Mononuclear cell (primary cell): ENCODE data around the gene GMPR. TPM values are rescaled to one million over a fixed set of nuclear protein-coding genes. Genes with fewer than 3 reads are reported as not detected.

ENCODE experiments used
- H3K27me3 ChIP-seq: 2 replicates; pipeline ENCODE4 v1.6.0; 2011; ENCODE audit warnings: low read length, control low read depth; ENCODE audit not compliant: insufficient read depth
- H3K4me1 ChIP-seq: 2 replicates; pipeline ENCODE4 v1.5.1; 2011; ENCODE audit warnings: mild to moderate bottlenecking, low read length, control low read depth; ENCODE audit not compliant: insufficient read depth
- H3K4me3 ChIP-seq: 2 replicates; pipeline ENCODE4 v1.5.1; 2011; ENCODE audit warnings: mild to moderate bottlenecking, low read length, moderate library complexity
- H3K9me3 ChIP-seq: 2 replicates; pipeline ENCODE4 v1.5.1; 2011; ENCODE audit warnings: low read depth, mild to moderate bottlenecking, control low read depth, low read length
- total RNA-seq: library from RNA; depleted of rRNA; stranded (reverse); fragments of >200 nt; gene quantifications from one replicate; pipeline ENCODE4 v1.2.3, GENCODE V29; 2012

Gene GMPR
- total RNA-seq, 1 donor: 6.2 TPM

DNA sequence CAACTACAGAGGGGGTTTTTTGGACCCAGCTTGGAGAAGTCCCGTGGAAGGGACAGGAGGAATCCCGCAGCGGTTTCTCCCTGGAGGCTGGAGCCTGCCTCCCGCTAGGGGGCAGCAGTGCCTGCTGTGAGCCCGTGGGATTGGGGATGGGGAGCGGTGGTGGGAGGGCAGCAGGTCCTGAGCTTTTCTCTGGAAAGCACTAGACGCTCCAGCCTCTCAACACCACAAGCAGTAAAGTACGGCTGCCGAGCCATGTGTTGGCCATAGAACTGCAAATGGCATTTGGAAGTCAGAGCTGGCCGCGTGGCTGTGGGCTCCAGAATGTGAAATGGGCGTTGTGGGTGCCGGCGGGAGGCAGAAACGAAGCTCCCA lies 47.8 kb downstream of the GMPR start:
- no peak overlapping the region for H3K4me3 ChIP-seq
- no peaks in the 10 kb centered on the region for H3K4me1 ChIP-seq
- no peaks in the 10 kb centered on the region for H3K27me3 ChIP-seq
- no peaks in the 10 kb centered on the region for H3K9me3 ChIP-seq

- H3K9me3 ChIP-seq: no peaks in the 10 kb centered on the region
- H3K4me3 ChIP-seq: no peak overlapping the region
- H3K27me3 ChIP-seq: no peaks in the 10 kb centered on the region
These were observed 49.8 kb downstream of the GMPR start for GRCh38 chr6:16288163-16288562.

GRCh38 chr6:16291739-16292138 lies 53.4 kb downstream of the GMPR start:
- no peaks in the 10 kb centered on the region for H3K9me3 ChIP-seq
- no peaks in the 10 kb centered on the region for H3K4me1 ChIP-seq
- no peak overlapping the region for H3K4me3 ChIP-seq

More at GRCh38 chr6:16288163-16288562, 49.8 kb downstream of the GMPR start:
- no peaks in the 10 kb centered on the region for H3K4me1 ChIP-seq

DNA sequence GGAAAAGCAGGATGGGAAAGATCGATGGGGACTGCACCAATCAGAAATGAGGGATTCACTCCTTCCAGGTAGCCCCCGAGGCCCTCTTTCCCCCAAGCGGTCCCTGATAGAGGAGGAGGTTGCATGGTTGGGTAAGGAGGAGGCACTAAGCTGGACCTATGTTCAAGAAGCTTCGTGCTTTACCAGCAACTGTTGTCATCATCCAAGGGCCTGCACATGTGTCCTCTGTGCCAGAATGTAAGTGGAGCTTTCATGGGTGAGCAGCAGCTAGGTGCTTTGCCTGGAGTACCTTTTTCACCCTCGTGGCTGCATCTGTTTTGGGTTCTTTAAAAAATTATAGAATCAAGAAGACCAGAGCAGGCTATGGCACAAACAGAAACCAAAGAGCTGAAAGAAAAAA lies 54.0 kb downstream of the GMPR start:
- no peak overlapping the region for H3K4me3 ChIP-seq
- H3K4me1 ChIP-seq: no peaks in the 10 kb centered on the region
- H3K27me3 ChIP-seq: no peaks in the 10 kb centered on the region
- H3K9me3 ChIP-seq: no peaks in the 10 kb centered on the region

More at GRCh38 chr6:16291739-16292138, 53.4 kb downstream of the GMPR start:
- H3K27me3 ChIP-seq: no peaks in the 10 kb centered on the region

GRCh38 chr6:16292942-16293341 lies 54.6 kb downstream of the GMPR start:
- no peak overlapping the region for H3K4me3 ChIP-seq
- H3K4me1 ChIP-seq: no peaks in the 10 kb centered on the region
- H3K9me3 ChIP-seq: no peaks in the 10 kb centered on the region
- H3K27me3 ChIP-seq: no peaks in the 10 kb centered on the region

DNA sequence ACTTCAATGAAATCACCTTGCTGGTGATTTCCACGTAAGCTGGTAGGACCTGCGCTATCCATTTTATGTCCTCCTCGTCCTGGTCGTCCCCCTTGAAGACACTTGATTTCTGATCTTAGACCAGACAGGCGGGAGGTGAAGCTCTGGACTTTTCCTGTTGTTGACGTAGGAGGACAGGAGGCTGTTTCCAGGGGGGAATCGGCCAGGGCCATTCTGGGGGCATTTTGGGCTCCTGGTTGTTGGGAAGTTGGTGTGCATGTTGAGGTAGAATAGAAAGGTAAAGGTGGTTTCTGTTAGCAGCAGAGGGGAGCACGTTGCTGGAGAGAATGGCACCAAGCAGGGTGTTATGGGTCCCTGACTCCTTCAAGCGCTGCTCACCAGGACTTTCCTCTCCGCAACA lies 56.0 kb downstream of the GMPR start:
- no peaks in the 10 kb centered on the region for H3K9me3 ChIP-seq

GRCh38 chr6:16295060-16295459 lies 56.7 kb downstream of the GMPR start:
- Histone ChIP-seq H3K4me3 (no peak overlapping the region), H3K4me1 (no peaks in the 10 kb centered on the region), H3K9me3 (no peaks in the 10 kb centered on the region), H3K27me3 (no peaks in the 10 kb centered on the region)

More for the DNA sequence above, 56.0 kb downstream of the GMPR start:
- no peak overlapping the region for H3K4me3 ChIP-seq
- H3K4me1 ChIP-seq: no peaks in the 10 kb centered on the region
- H3K27me3 ChIP-seq: no peaks in the 10 kb centered on the region

DNA sequence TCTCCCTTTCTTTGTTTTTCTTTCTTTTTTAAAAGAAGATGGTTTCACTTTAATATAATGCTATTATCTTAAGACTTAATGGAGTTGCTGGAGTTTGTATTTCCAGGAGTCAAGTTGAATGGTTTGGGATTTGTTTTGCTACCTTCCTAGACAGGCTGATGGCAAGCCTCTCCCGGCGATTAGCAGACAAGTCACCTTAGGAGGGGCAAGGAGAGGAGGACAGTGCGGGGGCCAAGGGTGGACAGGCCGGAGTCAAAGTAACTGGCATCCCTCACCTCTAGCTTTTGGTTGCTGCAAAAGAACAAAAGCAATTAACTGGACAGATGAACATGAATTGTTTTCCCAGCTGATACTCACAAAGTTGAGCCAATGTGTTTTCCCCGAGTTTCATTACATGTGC lies 57.1 kb downstream of the GMPR start:
- no peaks in the 10 kb centered on the region for H3K4me1 ChIP-seq
- no peak overlapping the region for H3K4me3 ChIP-seq
- no peaks in the 10 kb centered on the region for H3K27me3 ChIP-seq
- H3K9me3 ChIP-seq: no peaks in the 10 kb centered on the region

- Histone ChIP-seq H3K9me3 (no peaks in the 10 kb centered on the region), H3K4me3 (no peak overlapping the region), H3K27me3 (no peaks in the 10 kb centered on the region), H3K4me1 (no peaks in the 10 kb centered on the region)
These were observed 57.8 kb downstream of the GMPR start for GRCh38 chr6:16296061-16296670.

GRCh38 chr6:16299861-16300260 lies 61.5 kb downstream of the GMPR start:
- Histone ChIP-seq H3K4me3 (no peak overlapping the region), H3K27me3 (no peaks in the 10 kb centered on the region), H3K4me1 (no peaks in the 10 kb centered on the region), H3K9me3 (no peaks in the 10 kb centered on the region)

DNA sequence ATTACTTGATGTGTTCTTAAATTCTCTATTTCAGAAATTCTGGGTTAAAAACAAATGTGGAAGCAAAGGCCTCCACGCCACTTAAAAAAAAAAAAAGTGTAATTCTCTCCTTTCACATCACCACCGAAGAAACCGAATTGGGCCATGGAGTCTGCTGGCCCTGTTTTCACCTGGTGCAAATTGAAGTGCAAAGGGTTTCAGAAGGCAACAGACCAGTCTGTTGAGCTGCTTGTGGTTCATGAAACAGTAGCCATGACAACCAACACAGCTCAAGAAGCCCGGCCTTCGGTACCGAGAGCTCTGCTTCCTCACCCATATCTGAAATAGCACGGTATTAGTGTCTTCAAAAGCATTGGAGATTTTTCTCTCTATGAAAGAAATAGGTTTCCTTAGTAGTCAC lies 63.1 kb downstream of the GMPR start:
- no peak overlapping the region for H3K4me3 ChIP-seq
- H3K9me3 ChIP-seq: no peaks in the 10 kb centered on the region
- H3K4me1 ChIP-seq: no peaks in the 10 kb centered on the region
- no peaks in the 10 kb centered on the region for H3K27me3 ChIP-seq

DNA sequence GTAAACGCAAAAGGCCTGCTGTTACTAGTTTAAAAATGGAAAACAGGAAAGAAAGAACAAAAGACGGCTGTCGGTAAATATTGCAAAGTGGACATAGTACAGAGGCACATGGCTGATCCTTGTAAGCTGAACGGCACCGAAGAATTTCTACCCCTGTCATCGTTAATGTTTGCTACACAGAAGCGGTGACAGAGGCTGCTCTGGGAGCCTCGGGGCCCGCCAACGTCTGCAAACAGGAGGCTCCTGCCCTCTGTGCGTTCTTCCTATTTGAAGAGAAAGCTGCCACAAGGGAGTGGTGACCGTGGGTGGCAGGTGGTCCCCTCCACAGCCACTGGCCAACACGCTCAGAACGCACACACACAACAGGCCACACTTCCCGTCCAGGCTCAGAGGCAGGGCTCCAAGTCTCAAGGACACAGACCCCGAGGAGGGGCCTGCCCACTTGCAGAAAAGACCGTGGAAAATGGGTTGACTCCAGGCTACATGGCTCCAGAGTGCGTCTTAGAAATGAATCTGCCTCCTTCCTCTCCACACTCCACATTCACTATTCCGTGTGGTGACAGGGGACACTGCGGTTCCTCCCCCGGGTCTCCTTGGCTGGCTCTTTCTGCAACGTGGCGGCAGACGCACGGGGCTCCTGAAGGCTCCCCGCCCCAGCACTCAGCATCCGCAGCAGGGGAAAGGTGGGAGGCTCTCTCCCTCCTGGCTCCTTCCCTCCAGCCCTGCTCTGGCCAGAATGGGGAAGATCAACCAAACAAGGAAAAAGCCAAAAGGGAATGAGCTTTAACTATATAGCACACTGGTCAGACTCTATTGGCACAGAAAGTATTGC lies 64.5 kb downstream of the GMPR start:
- Histone ChIP-seq H3K9me3 (no peaks in the 10 kb centered on the region), H3K4me1 (no peaks in the 10 kb centered on the region), H3K4me3 (no peak overlapping the region), H3K27me3 (no peaks in the 10 kb centered on the region)

DNA sequence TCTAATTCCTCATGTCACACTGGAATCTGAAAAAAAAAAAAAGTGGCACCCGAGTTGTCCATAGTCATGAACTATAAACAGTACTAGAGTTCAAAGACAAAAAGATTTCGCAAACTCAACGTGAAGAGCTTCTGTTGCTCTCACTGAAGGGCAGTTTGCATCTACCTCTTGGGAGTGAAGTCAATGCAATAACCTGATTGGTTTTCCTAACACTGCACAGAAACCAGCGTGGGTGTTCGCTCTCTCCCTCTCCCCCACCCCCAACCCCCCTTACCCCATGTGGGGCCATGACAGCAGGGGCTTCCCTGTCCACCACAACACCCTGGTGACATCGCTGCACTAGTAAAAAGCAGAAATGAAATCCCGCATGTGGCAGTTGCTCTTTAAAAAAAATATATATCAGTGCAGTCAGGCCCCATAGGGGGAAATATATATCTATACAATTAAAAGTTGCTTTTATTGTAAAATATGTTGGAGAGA lies 66.9 kb downstream of the GMPR start:
- Histone ChIP-seq H3K4me3 (no peak overlapping the region), H3K27me3 (no peaks in the 10 kb centered on the region), H3K4me1 (no peaks in the 10 kb centered on the region), H3K9me3 (no peaks in the 10 kb centered on the region)

- Histone ChIP-seq H3K4me1 (no peaks in the 10 kb centered on the region), H3K9me3 (no peaks in the 10 kb centered on the region), H3K4me3 (no peak overlapping the region), H3K27me3 (no peaks in the 10 kb centered on the region)
These were observed 67.4 kb downstream of the GMPR start for GRCh38 chr6:16305788-16306187.

DNA sequence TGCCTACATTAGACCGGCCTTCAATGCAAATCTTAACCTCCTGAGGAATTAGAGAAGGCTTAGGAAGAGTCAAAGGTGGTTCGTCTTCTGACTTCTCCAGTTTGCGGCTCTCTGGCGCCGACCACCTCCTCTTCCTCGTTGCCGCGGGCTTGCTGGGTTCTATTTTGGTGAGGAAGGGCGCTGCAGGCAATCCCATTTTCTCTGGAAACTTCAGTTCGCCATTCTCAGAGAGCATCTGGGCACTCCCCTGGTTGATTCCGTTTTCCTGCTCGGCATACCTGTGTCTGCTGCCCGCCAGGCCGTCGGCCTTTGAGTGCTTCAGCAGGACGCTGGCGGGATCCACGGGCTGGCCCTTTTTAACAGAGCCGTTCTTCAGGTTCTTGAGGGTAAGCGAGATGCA lies 67.9 kb downstream of the GMPR start:
- Histone ChIP-seq H3K4me1 (no peaks in the 10 kb centered on the region), H3K9me3 (no peaks in the 10 kb centered on the region), H3K4me3 (no peak overlapping the region), H3K27me3 (no peaks in the 10 kb centered on the region)

DNA sequence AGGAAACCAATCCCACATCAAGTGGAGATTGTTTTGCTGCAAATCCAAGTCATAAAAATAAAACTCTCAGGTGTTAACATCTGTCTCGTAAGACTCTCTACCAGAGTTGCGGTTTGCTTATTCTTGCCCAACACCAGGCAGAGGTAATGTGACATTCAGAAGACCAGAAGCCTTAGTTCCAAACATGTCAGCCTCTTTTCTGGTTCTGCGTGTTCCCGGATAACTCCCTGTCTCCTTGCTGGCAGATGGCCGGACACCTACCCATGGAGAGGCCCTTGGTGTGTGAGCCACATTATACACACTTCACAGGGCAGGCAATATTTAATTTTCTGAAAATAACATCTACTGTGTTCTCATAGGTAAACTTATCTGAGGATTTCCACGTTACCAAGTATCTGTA lies 73.4 kb downstream of the GMPR start:
- H3K9me3 ChIP-seq: no peaks in the 10 kb centered on the region
- no peaks in the 10 kb centered on the region for H3K4me1 ChIP-seq
- H3K27me3 ChIP-seq: no peaks in the 10 kb centered on the region
- H3K4me3 ChIP-seq: no peak overlapping the region
